ENCODE data around the gene FAM89A.

FAM89A gene

DNA sequence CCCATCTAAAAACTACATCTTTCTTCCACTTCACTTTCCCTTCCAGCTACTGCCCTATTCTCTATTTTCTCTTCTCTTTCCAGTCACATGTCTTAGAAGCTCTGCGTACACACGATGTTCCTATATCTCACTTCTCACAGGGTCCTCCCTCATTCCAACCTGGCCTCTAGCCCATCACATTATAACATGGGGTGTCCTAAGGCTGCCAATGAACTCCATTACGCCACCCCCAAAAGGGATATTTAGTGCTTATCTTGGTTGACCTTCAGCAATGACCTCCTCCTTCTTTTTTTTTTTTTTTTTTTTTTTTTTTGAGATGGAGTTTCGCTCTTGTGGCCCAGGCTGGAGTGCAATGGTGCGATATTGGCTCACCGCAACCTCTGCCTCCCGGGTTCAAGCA lies 38.2 kb upstream of the FAM89A start:
- no peaks in the 10 kb centered on the region for H3K79me2 ChIP-seq (ENCODE audit: insufficient read depth, low read length)
- H3K27me3 ChIP-seq (ENCODE audit: insufficient read depth, low read length, poor library complexity, severe bottlenecking): no peaks in the 10 kb centered on the region
- no peaks in the 10 kb centered on the region for H3K4me1 ChIP-seq (ENCODE audit: insufficient read depth, low read length, poor library complexity, severe bottlenecking)
- TF ChIP-seq, protein P1, sequence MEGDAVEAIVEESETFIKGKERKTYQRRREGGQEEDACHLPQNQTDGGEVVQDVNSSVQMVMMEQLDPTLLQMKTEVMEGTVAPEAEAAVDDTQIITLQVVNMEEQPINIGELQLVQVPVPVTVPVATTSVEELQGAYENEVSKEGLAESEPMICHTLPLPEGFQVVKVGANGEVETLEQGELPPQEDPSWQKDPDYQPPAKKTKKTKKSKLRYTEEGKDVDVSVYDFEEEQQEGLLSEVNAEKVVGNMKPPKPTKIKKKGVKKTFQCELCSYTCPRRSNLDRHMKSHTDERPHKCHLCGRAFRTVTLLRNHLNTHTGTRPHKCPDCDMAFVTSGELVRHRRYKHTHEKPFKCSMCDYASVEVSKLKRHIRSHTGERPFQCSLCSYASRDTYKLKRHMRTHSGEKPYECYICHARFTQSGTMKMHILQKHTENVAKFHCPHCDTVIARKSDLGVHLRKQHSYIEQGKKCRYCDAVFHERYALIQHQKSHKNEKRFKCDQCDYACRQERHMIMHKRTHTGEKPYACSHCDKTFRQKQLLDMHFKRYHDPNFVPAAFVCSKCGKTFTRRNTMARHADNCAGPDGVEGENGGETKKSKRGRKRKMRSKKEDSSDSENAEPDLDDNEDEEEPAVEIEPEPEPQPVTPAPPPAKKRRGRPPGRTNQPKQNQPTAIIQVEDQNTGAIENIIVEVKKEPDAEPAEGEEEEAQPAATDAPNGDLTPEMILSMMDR (conservative IDR thresholded peaks at IDR 0.05; ENCODE audit: low read length): no peak
- TF ChIP-seq EZH2phosphoT487 (IDR thresholded peaks at IDR 0.05; ENCODE audit: borderline replicate concordance): no peak
- H4K20me1 ChIP-seq (ENCODE audit: insufficient read depth, low read length, poor library complexity, severe bottlenecking): no peaks in the 10 kb centered on the region
- no peaks in the 10 kb centered on the region for H3K36me3 ChIP-seq (ENCODE audit: insufficient read depth, low read length)
- no peaks in the 10 kb centered on the region for H3K9me3 ChIP-seq (ENCODE audit: insufficient read depth, low read depth, low read length)
- no peak overlapping the region for H3K9ac ChIP-seq (ENCODE audit: low read depth, low read length, poor library complexity, severe bottlenecking)
- no peak overlapping the region for H3K4me3 ChIP-seq (ENCODE audit: low read length, poor library complexity, severe bottlenecking)
- H3K9me2 ChIP-seq (replicated peaks; ENCODE audit: low read depth, low read length): no peaks in the 10 kb centered on the region
- H2AFZ ChIP-seq (ENCODE audit: low read length): no peak overlapping the region
- H3K4me2 ChIP-seq (ENCODE audit: low read depth, low read length, poor library complexity, severe bottlenecking): no peak overlapping the region
- no peaks in the 10 kb centered on the region for H3F3A ChIP-seq (ENCODE audit: low read depth)

DNA sequence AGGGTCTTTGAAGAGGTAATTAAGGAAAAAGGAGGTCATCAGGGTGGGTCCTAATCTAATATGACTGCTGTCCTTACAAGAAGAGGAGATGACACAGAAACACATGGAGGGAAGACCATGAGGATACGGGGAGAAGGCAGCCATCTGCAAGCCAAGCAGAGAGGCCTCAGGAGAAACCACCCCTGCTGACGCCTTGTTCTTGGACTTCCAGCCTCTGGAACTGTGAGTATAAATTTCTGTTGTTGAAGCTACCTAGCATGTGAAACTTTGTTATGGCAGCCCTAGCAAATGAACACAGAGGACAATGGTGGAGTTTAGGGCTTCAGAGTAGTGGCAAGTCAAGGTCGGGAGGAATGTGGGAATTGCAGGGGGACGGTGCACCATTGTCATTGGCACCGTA lies 36.7 kb upstream of the FAM89A start:
- Histone ChIP-seq H4K20me1 (ENCODE audit: insufficient read depth, low read length, poor library complexity, severe bottlenecking) (no peaks in the 10 kb centered on the region), H3K36me3 (ENCODE audit: insufficient read depth, low read length) (no peaks in the 10 kb centered on the region), H3K4me2 (ENCODE audit: low read depth, low read length, poor library complexity, severe bottlenecking) (no peak overlapping the region), H3F3A (ENCODE audit: low read depth) (no peaks in the 10 kb centered on the region), H3K79me2 (ENCODE audit: insufficient read depth, low read length) (no peaks in the 10 kb centered on the region), H3K9ac (ENCODE audit: low read depth, low read length, poor library complexity, severe bottlenecking) (no peak overlapping the region), H3K9me2 (replicated peaks; ENCODE audit: low read depth, low read length) (no peaks in the 10 kb centered on the region), H3K27me3 (ENCODE audit: insufficient read depth, low read length, poor library complexity, severe bottlenecking) (no peaks in the 10 kb centered on the region), H3K9me3 (ENCODE audit: insufficient read depth, low read depth, low read length) (no peaks in the 10 kb centered on the region), H2AFZ (ENCODE audit: low read length) (no peak overlapping the region), H3K4me1 (ENCODE audit: insufficient read depth, low read length, poor library complexity, severe bottlenecking) (no peaks in the 10 kb centered on the region), H3K4me3 (ENCODE audit: low read length, poor library complexity, severe bottlenecking) (no peak overlapping the region)
- TF ChIP-seq, protein P1 (conservative IDR thresholded peaks at IDR 0.05; ENCODE audit: low read length): no peak

DNA sequence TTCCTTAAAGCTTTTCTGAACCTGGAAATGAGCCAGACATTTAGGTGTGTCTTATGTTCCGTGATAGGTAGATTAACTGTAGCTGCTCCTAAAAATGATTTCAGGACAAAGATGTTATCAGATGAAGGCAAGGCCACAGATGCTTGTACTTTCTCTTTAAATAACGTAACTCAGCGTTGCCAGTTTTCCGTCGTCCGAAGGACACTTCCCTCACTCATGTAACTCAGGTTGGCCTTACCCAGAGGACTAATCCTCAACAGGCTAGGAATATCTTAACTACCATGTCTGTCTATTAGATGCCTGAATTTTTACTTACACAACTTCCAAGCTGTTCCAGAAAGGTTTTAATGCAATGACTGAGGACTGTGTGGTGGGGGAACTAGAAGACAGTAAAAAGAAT lies 35.4 kb upstream of the FAM89A start:
- H2AFZ ChIP-seq (ENCODE audit: low read length): no peak overlapping the region
- no peaks in the 10 kb centered on the region for H3K9me3 ChIP-seq (ENCODE audit: insufficient read depth, low read depth, low read length)
- H3K4me2 ChIP-seq (ENCODE audit: low read depth, low read length, poor library complexity, severe bottlenecking): no peak overlapping the region
- no peak overlapping the region for H3K4me3 ChIP-seq (ENCODE audit: low read length, poor library complexity, severe bottlenecking)
- H3K79me2 ChIP-seq (ENCODE audit: insufficient read depth, low read length): no peaks in the 10 kb centered on the region
- H3K9me2 ChIP-seq (replicated peaks; ENCODE audit: low read depth, low read length): no peaks in the 10 kb centered on the region
- H3K27me3 ChIP-seq (ENCODE audit: insufficient read depth, low read length, poor library complexity, severe bottlenecking): no peaks in the 10 kb centered on the region
- no peaks in the 10 kb centered on the region for H4K20me1 ChIP-seq (ENCODE audit: insufficient read depth, low read length, poor library complexity, severe bottlenecking)
- H3K9ac ChIP-seq (ENCODE audit: low read depth, low read length, poor library complexity, severe bottlenecking): no peak overlapping the region
- H3F3A ChIP-seq (ENCODE audit: low read depth): no peaks in the 10 kb centered on the region
- no peaks in the 10 kb centered on the region for H3K36me3 ChIP-seq (ENCODE audit: insufficient read depth, low read length)
- H3K4me1 ChIP-seq (ENCODE audit: insufficient read depth, low read length, poor library complexity, severe bottlenecking): no peaks in the 10 kb centered on the region
- TF ChIP-seq, protein P1 (conservative IDR thresholded peaks at IDR 0.05; ENCODE audit: low read length): no peak
- no peak for TF ChIP-seq EZH2phosphoT487 (IDR thresholded peaks at IDR 0.05; ENCODE audit: borderline replicate concordance)
